HepG2 (cell line): ENCODE measurements around the gene EYA2. TPM values are rescaled to one million over a fixed set of nuclear protein-coding genes. Genes with fewer than 3 reads are reported as not detected.

ENCODE experiments used
- ATAC-seq: fragments of 200-7000 bp; cut with Tn5 transposase; 3 replicates; pipeline ENCODE4 v1.9.1; 2020; ENCODE audit warnings: mild to moderate bottlenecking, moderate library complexity
- BruUV-seq: library from RNA; stranded (reverse); fragments of 400-500 nt; replicated peaks from 2 replicates; lab custom pipeline; 2021; lab: Mats Ljungman, UMichigan
- CTCF ChIA-PET: fragments of 300-600 bp; formaldehyde crosslinking; extraction: SDS; loops from one replicate; lab custom pipeline; 2021; ENCODE audit warnings: low total read pairs, inconsistent platforms, low intra/inter-chr PET ratio; lab: Yijun Ruan, JAX
- POLR2A ChIA-PET: fragments of 350-600 bp; sonication (Branson Sonifier 250); formaldehyde crosslinking; loops from one replicate; lab custom pipeline; 2020; ENCODE audit warnings: antibody characterized with exemption, inconsistent platforms; lab: Yijun Ruan, JAX
- DNase-seq: peaks from one replicate; pipeline ENCODE4 v3.0.0-alpha.2; 2015; ENCODE audit warnings: low spot score
- FAIRE-seq: peaks from 3 replicates; lab custom pipeline; 2011; peaks lifted over from hg19 to GRCh38; lab: Jason Lieb, UNC
- H2AFZ ChIP-seq: one replicate; pipeline ENCODE4 v1.6.1; 2011; ENCODE audit warnings: low read length, inconsistent platforms
- H3K27ac ChIP-seq: fragments of 300-600 bp; 3 replicates; pipeline ENCODE4 v1.8.0; 2011; ENCODE audit warnings: mixed run types, mild to moderate bottlenecking, mixed read lengths, low read length, inconsistent platforms; ENCODE audit not compliant: insufficient read depth; ENCODE audit errors: extremely low read length
- H3K27me3 ChIP-seq, 2 experiments: fragments of 200-600 bp in 1 of 2; 2 replicates in 1 of 2; 3 replicates in 1 of 2; pipeline versions ENCODE4 v1.6.0 to v1.8.0; 2011; ENCODE audit warnings: low read length in 2 of 2, mild to moderate bottlenecking in 2 of 2, moderate library complexity in 2 of 2, inconsistent platforms in 1 of 2; ENCODE audit not compliant: insufficient read depth in 2 of 2, control insufficient read depth in 1 of 2
- H3K36me3 ChIP-seq, 2 experiments: fragments of 200-600 bp in 1 of 2; replicated peaks in 1 of 2; 2 replicates in 1 of 2; 3 replicates in 1 of 2; pipeline versions ENCODE4 v1.5.1 to v1.8.0; 2011; ENCODE audit warnings: low read length in 2 of 2, inconsistent platforms in 1 of 2; ENCODE audit not compliant: insufficient read depth in 2 of 2, control insufficient read depth in 1 of 2
- H3K4me1 ChIP-seq: 2 replicates; pipeline ENCODE4 v1.5.1; 2012; ENCODE audit warnings: low read length, inconsistent platforms; ENCODE audit not compliant: insufficient read depth
- H3K4me2 ChIP-seq: 2 replicates; pipeline ENCODE4 v1.6.0; 2011; ENCODE audit warnings: low read depth, low read length, inconsistent platforms
- H3K4me3 ChIP-seq, 3 experiments: fragments of 200-600 bp in 1 of 3; sonication (generic), shearing (Covaris generic) in 1 of 3; replicated peaks in 1 of 3; 2 replicates each; pipeline ENCODE4 v1.5.1; 2011 to 2016; ENCODE audit warnings: low read length in 3 of 3, inconsistent platforms in 2 of 3, low read depth in 2 of 3, mild to moderate bottlenecking in 2 of 3, control low read depth in 1 of 3, mixed read lengths in 1 of 3; ENCODE audit not compliant: insufficient read depth in 1 of 3
- H3K79me2 ChIP-seq: one replicate; pipeline ENCODE4 v1.6.1; 2011; ENCODE audit warnings: low read length, inconsistent platforms; ENCODE audit not compliant: insufficient read depth
- H3K9ac ChIP-seq: 2 replicates; pipeline ENCODE4 v1.6.0; 2011; ENCODE audit warnings: mild to moderate bottlenecking, low read depth, low read length, inconsistent platforms; ENCODE audit not compliant: insufficient read depth
- H3K9me3 ChIP-seq: 2 replicates; pipeline ENCODE4 v1.5.1; 2012; ENCODE audit warnings: mild to moderate bottlenecking, low read length
- H4K20me1 ChIP-seq: 2 replicates; pipeline ENCODE4 v1.6.0; 2011; ENCODE audit warnings: inconsistent platforms, mild to moderate bottlenecking, low read length, moderate library complexity; ENCODE audit not compliant: insufficient read depth
- CEBPB ChIP-seq: IDR thresholded peaks from 2 replicates; pipeline ENCODE4 v1.6.1; 2011; ENCODE audit warnings: low read depth, low read length, improper control_type of control experiment, borderline replicate concordance
- FLYWCH1 ChIP-seq: sonication (generic); formaldehyde crosslinking; IDR thresholded peaks from 2 replicates; pipeline ENCODE4 v1.8.1; 2023; ENCODE audit warnings: mild to moderate bottlenecking, missing genetic modification reagents
- MED8 ChIP-seq: sonication (generic); formaldehyde crosslinking; IDR thresholded peaks from 2 replicates; pipeline ENCODE4 v1.8.1; 2023; ENCODE audit warnings: mild to moderate bottlenecking, missing genetic modification reagents; ENCODE audit not compliant: insufficient replicate concordance
- MEIS2 ChIP-seq: sonication (generic); formaldehyde crosslinking; IDR thresholded peaks from 2 replicates; pipeline ENCODE4 v1.9.0; 2021; ENCODE audit warnings: mild to moderate bottlenecking, missing genetic modification reagents
- MXD4 ChIP-seq: IDR thresholded peaks from 2 replicates; pipeline ENCODE4 v1.6.1; 2016; ENCODE audit warnings: mild to moderate bottlenecking, missing biosample characterization, missing genetic modification reagents
- PAF1 ChIP-seq: IDR thresholded peaks from 2 replicates; pipeline ENCODE4 v1.6.1; 2016; ENCODE audit warnings: missing genetic modification reagents, missing compliant biosample characterization
- PLSCR1 ChIP-seq: sonication (generic); formaldehyde crosslinking; IDR thresholded peaks from 2 replicates; pipeline ENCODE4 v1.5.0; 2020; ENCODE audit warnings: missing genetic modification reagents, mild to moderate bottlenecking, borderline replicate concordance
- ZNF629 ChIP-seq: sonication (generic); formaldehyde crosslinking; conservative IDR thresholded peaks from 2 replicates; pipeline ENCODE4 v1.5.0; 2020; ENCODE audit warnings: missing genetic modification reagents
- ZNF704 ChIP-seq: sonication (generic); formaldehyde crosslinking; IDR thresholded peaks from 2 replicates; pipeline ENCODE4 v1.8.1; 2023; ENCODE audit warnings: mild to moderate bottlenecking, inconsistent platforms, moderate library complexity, missing genetic modification reagents, borderline replicate concordance
- ZNF713 ChIP-seq: sonication (generic); formaldehyde crosslinking; IDR thresholded peaks from 2 replicates; pipeline ENCODE4 v1.4.0; 2020; ENCODE audit warnings: mild to moderate bottlenecking, missing genetic modification reagents
- whole genome bisulfite sequencing: methylation state at CpG from one replicate; pipeline ENCODE4 v1.1.6; 2017; ENCODE audit warnings: low lambda C conversion rate; 5-methylcytosine and 5-hydroxymethylcytosine counted together
- in situ Hi-C: cut with HindIII; loops from 2 replicates; pipeline ENCODE4 v1.10.0; 2017; ENCODE audit warnings: low pct_unique_long_range_greater_than_20kb; ENCODE audit not compliant: extremely low pct_ligation_motif_present
- intact Hi-C: fragments of 100-400 bp; cut with micrococcal nuclease; formaldehyde crosslinking; loops from one replicate; pipeline ENCODE4 v1.10.0; 2022; ENCODE audit not compliant: unreplicated experiment
- polyA plus RNA-seq, 8 experiments: library from polyadenylated mRNA; depleted of rRNA in 3 of 8; stranded (reverse) in 7 of 8; unstranded in 1 of 8; fragments of >200 nt; fragmentation: Illumina TruSeq in 4 of 8; extraction: Trizol in 4 of 8; gene quantifications; 2 replicates each; pipeline versions ENCODE4 v1.2.1 to v1.2.3, GENCODE V29; 2011 to 2016; ENCODE audit warnings: low read depth in 4 of 8, missing spikeins in 1 of 8, mixed read lengths in 1 of 8; ENCODE audit not compliant: insufficient read depth in 1 of 8
- total RNA-seq, 5 experiments: library from RNA; depleted of rRNA; stranded (reverse); fragments of >200 nt; fragmentation: Illumina TruSeq; extraction: Trizol; gene quantifications; 2 replicates each; pipeline ENCODE4 v1.2.3, GENCODE V29; 2016; ENCODE audit warnings: low read depth in 1 of 5

The EYA2 gene
- total and polyA plus RNA-seq, 2 of the 13 experiments (the other 11 are each of a cell fraction or from before 2014, with no cell fraction given) = not detected

GRCh38 chr20:46991168-46991567 lies 96.5 kb downstream of the EYA2 start:
- no peak overlapping the region for H2AFZ ChIP-seq
- CTCF ChIA-PET = no interaction called here
- no TSS peak for BruUV-seq

GRCh38 chr20:46991880-46992639 lies 97.4 kb downstream of the EYA2 start:
- H3K4me3 ChIP-seq = no peak overlapping the region
- no peak overlapping the region for H3K9ac ChIP-seq
- H3K79me2 ChIP-seq = no peaks in the 10 kb centered on the region
- TF ChIP-seq PAF1 (CRISPR knock-in tag) (no peak), MEIS2 (no peak), MXD4 (no peak), CEBPB (0 out of 2 replicates have a peak, but pooled peaks have one; percentile 17), ZNF629 (CRISPR knock-in tag) (peak; percentile 78), PLSCR1 (CRISPR knock-in tag) (no peak), FLYWCH1 (CRISPR knock-in tag) (no peak), ZNF713 (no peak), MED8 (CRISPR knock-in tag) (no peak)
- WGBS = 20% methylated on average over 12 of the region's 12 CpGs
- DNase-seq = no peak
- H3K27ac ChIP-seq = no peak overlapping the region
- H3K27me3 ChIP-seq = peaks cover 2 to 47% of the 10 kb centered on the region in 2 experiments; a peak in 4 of 5 replicates
- intact Hi-C loops = no loop called here
- no peaks in the 10 kb centered on the region for H3K36me3 ChIP-seq
- H3K9me3 ChIP-seq = no peaks in the 10 kb centered on the region
- no peak for ATAC-seq
- H3K4me1 ChIP-seq = no peaks in the 10 kb centered on the region
- no TSS peak for BruUV-seq
- ChIA-PET CTCF (no interaction called here), POLR2A (no interaction called here)
- H3K4me2 ChIP-seq = no peak overlapping the region
- no peak overlapping the region for H2AFZ ChIP-seq
- no peaks in the 10 kb centered on the region for H4K20me1 ChIP-seq
- in situ Hi-C loops = no loop called here
- FAIRE-seq = no peak

More at GRCh38 chr20:46991168-46991567, 96.5 kb downstream of the EYA2 start:
- DNase-seq = no peak
- no peak for FAIRE-seq
- no peaks in the 10 kb centered on the region for H3K36me3 ChIP-seq
- in situ Hi-C loops (no loop called here), intact Hi-C loops (no loop called here)
- no peak overlapping the region for H3K4me3 ChIP-seq
- POLR2A ChIA-PET = no interaction called here
- no peaks in the 10 kb centered on the region for H4K20me1 ChIP-seq
- TF ChIP-seq ZNF629 (CRISPR knock-in tag) = peak; percentile 63
- no peak for TF ChIP-seq ZNF704 (CRISPR knock-in tag)
- 53% methylated on average over 3 of the region's 3 CpGs for WGBS
- no peaks in the 10 kb centered on the region for H3K79me2 ChIP-seq
- no peak overlapping the region for H3K9ac ChIP-seq
- H3K27me3 ChIP-seq = peaks cover 2 to 45% of the 10 kb centered on the region in 2 experiments; a peak in 4 of 5 replicates
- H3K4me2 ChIP-seq = no peak overlapping the region
- H3K9me3 ChIP-seq = no peaks in the 10 kb centered on the region
- H3K27ac ChIP-seq = no peak overlapping the region
- ATAC-seq = no peak
- no peaks in the 10 kb centered on the region for H3K4me1 ChIP-seq
